ENCODE results near the gene FGFR3.

GRCh38 chr4:1759818-1760223 lies 33.3 kb upstream of the FGFR3 start:
- TF ChIP-seq CTCF (IDR thresholded peaks at IDR 0.05) (no peak), POLR2A (IDR thresholded peaks at IDR 0.05) (no peak)
